AG04449 (cell line): ENCODE data around the gene IMMP2L.

Experiments
- CTCF ChIA-PET: fragments of 350-600 bp; formaldehyde crosslinking; extraction: SDS; loops from one replicate; lab custom pipeline; 2021; ENCODE audit warnings: antibody characterized with exemption; lab: Yijun Ruan, JAX
- POLR2A ChIA-PET: fragments of 400-600, 350-600 bp; formaldehyde crosslinking; extraction: SDS; loops from one replicate; lab custom pipeline; 2020; ENCODE audit warnings: antibody characterized with exemption, inconsistent platforms; lab: Yijun Ruan, JAX
- DNase-seq: peaks from one replicate; pipeline ENCODE4 v3.0.0-alpha.2; 2010; ENCODE audit warnings: low read depth, low spot score
- H3K4me3 ChIP-seq: 2 replicates; pipeline ENCODE4 v1.5.1; 2011; ENCODE audit warnings: low read depth, mild to moderate bottlenecking, control low read depth, low read length
- CTCF ChIP-seq: IDR thresholded peaks from one replicate; pipeline ENCODE4 v1.5.1; 2011; ENCODE audit warnings: mild to moderate bottlenecking, moderate library complexity, low read length, control low read depth, inconsistent platforms; ENCODE audit not compliant: insufficient read depth; ENCODE audit errors: missing control alignments

The IMMP2L gene

DNA sequence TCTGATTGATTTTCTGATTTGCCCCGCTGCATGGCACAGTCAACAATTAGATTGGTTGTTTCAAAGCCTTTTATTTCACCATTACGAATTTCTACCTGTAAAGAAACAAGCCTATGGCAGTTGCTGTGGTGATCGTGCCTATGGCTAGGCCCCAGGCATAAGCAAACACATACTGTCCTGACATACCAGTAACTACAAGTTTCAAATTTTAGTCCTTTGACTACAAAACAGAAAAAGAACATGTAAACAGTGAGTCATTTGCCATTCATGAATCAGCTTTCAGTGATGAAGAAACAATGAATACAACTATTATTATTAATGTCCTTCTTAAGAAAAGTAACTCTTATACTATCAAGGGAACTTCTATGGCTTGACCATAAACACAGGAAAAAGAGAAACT is 639.4 kb downstream of the IMMP2L start:
- H3K4me3 ChIP-seq: no peak overlapping the region
- POLR2A ChIA-PET: no interaction called here
- peak; percentile 4 for DNase-seq
- TF ChIP-seq CTCF: no peak
- CTCF ChIA-PET: no interaction called here

DNA sequence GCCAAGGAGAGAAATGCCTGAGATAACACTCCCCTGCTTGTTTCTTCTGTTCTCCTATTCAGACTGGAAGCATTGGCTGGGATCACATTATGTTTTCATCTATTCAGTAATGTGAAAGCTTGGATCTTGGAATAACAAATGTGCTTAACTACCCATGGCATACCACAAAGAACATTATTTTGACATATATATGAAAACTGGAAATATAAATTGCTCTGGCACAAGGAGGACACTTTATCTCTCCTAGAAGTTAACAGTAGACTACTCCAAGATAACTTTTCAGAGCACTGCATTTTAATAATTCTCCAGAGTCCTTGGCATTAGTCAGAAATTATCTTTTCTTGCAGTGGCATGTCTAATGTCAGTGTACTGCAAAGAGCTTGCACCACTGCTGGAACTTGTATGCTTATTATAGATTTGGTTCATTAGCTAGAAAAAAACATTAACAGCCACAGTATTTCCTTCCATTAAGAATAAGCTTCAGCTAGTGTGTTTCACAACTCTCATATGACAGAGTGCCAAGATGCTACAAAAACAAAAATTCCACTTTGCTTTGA is 640.6 kb downstream of the IMMP2L start:
- peak; percentile 2 for DNase-seq
- POLR2A ChIA-PET: no interaction called here
- TF ChIP-seq CTCF: no peak
- H3K4me3 ChIP-seq: no peak overlapping the region
- CTCF ChIA-PET: interaction anchor here (0.8 kb wide), 1 partner anchor 440 kb away, joined by 3 read pairs; no protein-coding TSS in a partner anchor

GRCh38 chr7:110918949-110919548 is 643.2 kb downstream of the IMMP2L start:
- CTCF ChIA-PET: no interaction called here
- TF ChIP-seq CTCF: no peak
- no peak overlapping the region for H3K4me3 ChIP-seq
- DNase-seq: no peak
- POLR2A ChIA-PET: no interaction called here

DNA sequence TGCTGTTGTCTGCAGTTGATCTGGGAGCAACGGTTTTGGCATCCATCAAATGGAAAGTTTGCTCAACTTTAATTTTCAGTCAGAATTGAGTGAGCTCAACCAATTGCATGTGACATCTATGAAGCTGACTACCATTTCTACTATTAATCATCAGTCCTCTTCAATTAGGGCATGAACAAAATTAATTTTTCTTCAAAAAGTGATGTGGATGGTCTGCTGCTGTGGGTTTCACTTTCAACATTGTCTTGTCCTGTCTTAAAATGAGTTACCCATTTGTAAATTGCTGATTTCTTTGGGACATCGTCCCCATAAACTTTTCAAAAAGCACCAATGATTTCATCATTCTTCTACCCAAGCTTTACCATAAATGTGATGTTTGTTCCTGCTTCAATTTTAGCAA is 648.0 kb downstream of the IMMP2L start:
- DNase-seq: no peak
- ChIA-PET CTCF (no interaction called here), POLR2A (no interaction called here)
- H3K4me3 ChIP-seq: no peak overlapping the region
- TF ChIP-seq CTCF: no peak

GRCh38 chr7:110911632-110912031 is 650.7 kb downstream of the IMMP2L start:
- TF ChIP-seq CTCF: no peak
- H3K4me3 ChIP-seq: no peak overlapping the region
- ChIA-PET POLR2A (no interaction called here), CTCF (no interaction called here)
- DNase-seq: no peak

- ChIA-PET CTCF (no interaction called here), POLR2A (no interaction called here)
- no peak overlapping the region for H3K4me3 ChIP-seq
- DNase-seq: no peak
- no peak for TF ChIP-seq CTCF
Measured at GRCh38 chr7:110909117-110909516, 653.2 kb downstream of the IMMP2L start.
